Measurements from ENCODE around the gene WWOX. TPM values are rescaled to one million over a fixed set of nuclear protein-coding genes. Genes with fewer than 3 reads are reported as not detected.

Gene WWOX
- total RNA-seq, 1 donor from 2014 or later = 15.8 TPM

DNA sequence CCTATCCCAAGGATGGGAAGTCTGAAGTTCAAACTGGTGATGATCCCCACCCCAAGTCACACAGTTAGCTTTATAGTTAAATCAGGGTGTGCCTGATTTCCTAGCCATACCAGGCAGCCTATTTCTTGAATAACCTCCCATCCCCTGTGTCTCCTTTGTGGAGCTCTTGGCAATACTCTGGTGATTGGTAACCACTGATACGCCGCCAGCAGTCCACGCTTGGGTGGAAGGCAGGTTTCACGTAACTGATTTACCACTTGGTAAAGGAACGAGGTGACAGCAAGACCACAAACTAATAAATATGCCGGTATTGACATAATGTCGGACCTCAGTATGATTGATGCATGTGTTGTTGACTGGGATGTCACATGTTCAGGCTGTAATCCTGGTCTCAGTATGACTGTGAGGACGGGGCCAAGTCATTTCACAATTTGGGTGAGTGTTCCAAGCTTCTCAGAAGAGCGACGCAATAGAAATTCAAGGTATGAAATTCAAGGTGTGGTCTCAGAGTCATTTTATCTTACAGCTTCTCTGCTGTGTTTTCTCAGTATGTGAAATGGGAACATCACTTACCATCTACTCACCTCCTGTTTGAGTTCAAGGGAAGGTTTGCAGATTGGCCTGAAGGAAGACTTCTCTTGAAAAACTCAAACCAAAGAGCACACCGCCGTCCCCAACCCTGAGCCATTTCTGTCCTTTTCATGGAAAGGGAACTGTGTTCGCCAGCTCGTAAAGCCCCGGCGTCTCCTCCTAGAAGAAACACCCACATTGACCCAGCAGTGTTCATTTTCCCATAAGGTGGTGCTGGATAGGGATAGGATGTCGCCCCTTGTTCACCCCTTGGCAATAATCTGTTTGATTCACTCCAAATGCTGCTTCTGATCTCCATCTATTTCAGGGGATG, 678.9 kb downstream of the WWOX start:
- no peak for DNase-seq (ENCODE audit: low spot score)

GRCh38 chr16:78780808-78781207, 681.4 kb downstream of the WWOX start:
- DNase-seq (ENCODE audit: low spot score) = no peak

DNA sequence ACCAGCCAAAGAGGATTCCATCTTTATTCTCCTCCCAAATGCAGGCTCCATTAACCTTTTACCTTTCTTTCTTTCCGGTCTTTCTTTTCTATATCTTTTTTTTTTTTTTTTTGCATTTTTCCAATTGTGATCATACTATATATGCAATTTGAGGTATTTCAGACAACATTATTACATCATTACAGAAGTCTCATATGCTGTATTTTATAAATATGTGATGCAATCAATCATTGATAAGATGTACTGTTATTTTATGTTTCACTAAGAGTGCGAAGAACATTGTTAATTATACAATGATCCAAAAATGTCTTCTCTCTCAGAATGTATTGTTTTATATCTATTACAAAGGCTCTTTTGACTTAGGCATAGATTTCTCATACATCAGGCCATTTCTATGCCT, 683.1 kb downstream of the WWOX start:
- no peak for DNase-seq (ENCODE audit: low spot score)

DNA sequence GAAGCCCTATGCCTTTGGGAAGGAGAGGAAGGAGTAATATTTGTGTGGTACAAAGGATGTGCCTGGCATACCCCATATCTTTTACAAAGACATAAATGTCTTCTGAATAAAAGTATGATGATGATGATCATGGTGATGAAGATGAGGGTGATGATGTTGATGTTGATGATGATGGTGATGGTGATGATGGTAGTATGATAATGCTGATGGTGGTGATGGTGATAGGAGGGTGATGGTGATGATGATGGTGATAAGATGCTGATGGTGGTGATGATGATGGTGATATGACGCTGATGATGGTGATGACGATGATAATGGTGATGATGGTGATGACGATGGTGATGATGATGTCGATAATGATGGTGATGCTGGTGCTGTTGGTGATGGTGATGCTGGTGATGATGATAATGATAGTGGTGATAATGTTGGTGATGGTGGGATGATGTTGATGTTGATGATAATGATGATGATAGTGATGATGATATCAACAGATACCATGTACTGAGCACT, 684.2 kb downstream of the WWOX start:
- DNase-seq (ENCODE audit: low spot score) = no peak

GRCh38 chr16:78784771-78785170, 685.3 kb downstream of the WWOX start:
- DNase-seq (ENCODE audit: low spot score) = no peak

- no peak for DNase-seq (ENCODE audit: low spot score)
Observed at GRCh38 chr16:78785218-78785617, 685.8 kb downstream of the WWOX start.

DNA sequence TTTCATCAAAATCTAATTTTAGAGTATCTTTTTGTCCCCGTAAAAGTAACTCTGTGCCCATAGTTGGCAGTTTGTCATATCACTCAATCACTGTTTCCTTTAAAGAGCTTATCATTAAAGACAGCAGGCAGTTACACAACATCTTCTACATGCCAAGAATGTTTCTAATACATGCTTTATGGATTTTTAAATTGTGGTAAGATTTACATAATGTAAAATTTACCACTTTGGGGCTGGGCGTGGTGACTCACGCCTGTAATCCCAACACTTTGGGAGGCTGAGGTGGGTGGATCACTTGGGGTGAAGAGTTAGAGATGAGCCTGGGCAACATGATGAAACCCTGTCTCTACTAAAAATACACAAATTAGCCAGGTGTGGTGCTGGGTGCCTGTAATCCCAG, 687.2 kb downstream of the WWOX start:
- DNase-seq (ENCODE audit: low spot score) = no peak

DNA sequence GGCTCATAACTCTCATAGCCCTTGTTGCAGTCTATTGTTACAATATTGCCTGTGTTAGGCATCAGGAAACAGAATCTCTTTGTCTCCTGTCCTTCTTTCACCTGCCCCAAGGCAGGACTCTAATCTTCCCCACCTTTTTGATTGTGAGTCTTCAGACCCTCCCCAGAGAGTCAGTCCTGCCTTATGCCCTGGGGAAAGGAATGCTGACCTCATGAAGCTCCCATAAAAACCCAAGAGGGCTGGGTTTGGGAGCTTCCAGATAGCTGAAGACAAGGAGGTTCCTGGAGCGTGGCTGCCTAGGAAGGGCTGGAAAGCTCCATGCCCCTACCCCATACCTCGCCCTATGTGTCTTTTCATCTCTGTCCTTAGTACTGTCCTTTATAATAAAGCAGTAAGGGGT, 688.8 kb downstream of the WWOX start:
- DNase-seq (ENCODE audit: low spot score) = no peak

DNA sequence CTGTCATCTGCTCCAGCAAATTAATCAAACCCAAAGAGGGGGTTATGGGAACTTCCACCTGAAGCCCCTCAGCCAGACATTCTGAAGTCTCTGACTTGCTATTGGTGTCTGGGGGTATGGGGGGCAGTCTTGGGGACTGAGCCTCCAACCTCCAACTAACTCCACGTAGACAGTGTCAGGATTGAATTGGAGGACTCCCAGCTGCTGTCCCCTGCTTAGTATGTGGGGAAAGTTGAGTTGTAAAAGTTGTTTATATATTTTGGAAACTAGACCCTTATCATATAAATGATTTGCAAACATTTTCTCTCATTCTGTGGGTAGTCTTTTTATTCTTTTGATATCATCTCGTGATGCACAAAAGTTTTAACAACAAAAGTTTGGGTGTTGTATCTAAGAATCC, 689.2 kb downstream of the WWOX start:
- no peak for DNase-seq (ENCODE audit: low spot score)

- no peak for DNase-seq (ENCODE audit: low spot score)
Observed at GRCh38 chr16:78789561-78789960, 690.1 kb downstream of the WWOX start.

- DNase-seq (ENCODE audit: low spot score) = no peak
Observed at GRCh38 chr16:78791011-78791410, 691.6 kb downstream of the WWOX start.

- DNase-seq (ENCODE audit: low spot score) = no peak
Observed at GRCh38 chr16:78791926-78792325, 692.5 kb downstream of the WWOX start.

GRCh38 chr16:78792952-78793351, 693.5 kb downstream of the WWOX start:
- DNase-seq (ENCODE audit: low spot score) = no peak

GRCh38 chr16:78794581-78795250, 695.3 kb downstream of the WWOX start:
- no peak for DNase-seq (ENCODE audit: low spot score)

DNA sequence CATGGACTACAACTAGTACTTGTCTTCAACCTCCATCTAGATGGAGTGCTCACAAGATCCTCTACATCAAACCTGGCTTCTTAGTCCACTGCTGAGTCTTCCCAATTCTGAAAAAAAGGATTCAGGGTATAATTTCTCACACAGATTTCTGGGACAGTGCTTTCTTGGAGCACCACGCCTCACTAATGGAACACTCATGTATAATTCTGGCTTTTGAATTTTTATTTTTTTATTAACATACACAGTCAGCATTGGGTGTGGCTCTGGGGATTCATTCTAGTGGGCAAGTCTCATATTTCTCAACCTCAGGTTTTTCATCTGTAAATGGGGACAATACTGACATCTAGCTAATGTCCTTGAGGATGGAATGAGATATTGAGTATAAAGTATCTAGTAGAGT, 696.0 kb downstream of the WWOX start:
- no peak for DNase-seq (ENCODE audit: low spot score)

DNA sequence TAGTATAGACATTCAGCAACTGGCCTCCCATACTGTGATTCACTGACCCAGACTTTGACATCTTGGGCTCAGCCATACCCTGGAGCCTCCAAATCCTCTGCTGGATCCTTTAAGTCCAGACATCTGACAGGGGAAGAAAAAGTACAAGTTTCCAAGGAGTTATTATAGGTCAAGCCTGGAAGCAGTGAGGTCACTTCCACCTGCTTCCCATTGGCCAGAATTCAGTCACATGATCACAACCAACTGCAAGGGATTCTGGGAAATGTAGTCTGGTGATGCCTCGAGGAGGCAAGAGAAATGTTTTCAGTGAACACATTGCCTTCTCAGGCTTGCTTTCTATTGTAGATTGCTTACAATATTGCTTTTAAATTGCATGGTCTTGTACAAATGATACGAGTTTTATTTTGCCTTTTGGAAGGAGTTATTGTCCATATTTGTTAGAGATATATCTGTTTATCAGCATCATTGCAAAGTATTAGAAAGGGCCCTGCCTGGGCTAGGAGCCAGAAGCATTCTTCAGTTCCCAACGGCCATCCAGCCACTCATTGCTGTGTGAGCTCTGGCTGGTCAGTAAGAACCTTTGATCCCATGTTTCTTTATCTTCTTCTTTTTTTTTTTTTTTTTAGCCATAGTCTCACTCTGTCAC, 696.9 kb downstream of the WWOX start:
- no peak for DNase-seq (ENCODE audit: low spot score)

DNA sequence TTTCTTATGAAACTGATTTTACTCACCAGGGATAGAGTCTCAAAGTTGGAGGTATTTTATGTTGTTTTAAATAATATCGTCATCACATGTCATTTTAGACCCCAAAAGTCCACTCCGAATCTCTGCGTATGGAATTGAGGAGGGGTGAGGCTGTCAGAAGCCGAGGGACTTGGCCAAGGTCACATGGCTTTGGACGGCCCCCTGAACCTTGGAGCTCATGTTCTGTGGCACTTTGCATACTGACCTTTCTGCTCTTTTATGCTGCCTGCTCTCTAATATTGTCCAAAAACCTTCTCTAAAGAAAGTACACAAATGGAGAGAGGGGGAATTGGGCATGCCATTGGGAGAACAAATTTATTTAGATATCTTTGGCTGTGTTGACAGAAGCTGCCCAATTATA, 700.0 kb downstream of the WWOX start:
- no peak for DNase-seq (ENCODE audit: low spot score)

- no peak for DNase-seq (ENCODE audit: low spot score)
Observed at GRCh38 chr16:78800523-78800922, 701.1 kb downstream of the WWOX start.

GRCh38 chr16:78804058-78804735, 704.7 kb downstream of the WWOX start:
- no peak for DNase-seq (ENCODE audit: low spot score)

DNA sequence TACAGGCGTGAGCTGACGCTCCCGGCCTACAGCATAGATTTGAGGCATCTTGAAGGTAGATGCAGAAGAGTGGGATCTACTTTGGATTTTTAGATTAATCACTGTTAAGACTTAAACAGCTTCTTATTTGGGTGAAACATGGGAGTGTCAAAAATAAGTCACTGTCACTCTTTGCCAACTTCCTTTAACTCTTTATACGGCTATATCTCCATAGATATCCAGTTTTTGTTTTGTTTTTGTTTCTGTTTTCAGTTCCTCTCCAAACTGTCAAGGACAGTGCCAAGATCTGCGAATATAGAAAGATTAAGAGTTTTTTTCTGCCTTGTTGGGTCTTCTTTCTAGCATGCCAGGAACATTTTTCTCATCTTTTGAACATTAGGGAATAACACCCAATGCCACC, 706.1 kb downstream of the WWOX start:
- DNase-seq (ENCODE audit: low spot score) = no peak

DNA sequence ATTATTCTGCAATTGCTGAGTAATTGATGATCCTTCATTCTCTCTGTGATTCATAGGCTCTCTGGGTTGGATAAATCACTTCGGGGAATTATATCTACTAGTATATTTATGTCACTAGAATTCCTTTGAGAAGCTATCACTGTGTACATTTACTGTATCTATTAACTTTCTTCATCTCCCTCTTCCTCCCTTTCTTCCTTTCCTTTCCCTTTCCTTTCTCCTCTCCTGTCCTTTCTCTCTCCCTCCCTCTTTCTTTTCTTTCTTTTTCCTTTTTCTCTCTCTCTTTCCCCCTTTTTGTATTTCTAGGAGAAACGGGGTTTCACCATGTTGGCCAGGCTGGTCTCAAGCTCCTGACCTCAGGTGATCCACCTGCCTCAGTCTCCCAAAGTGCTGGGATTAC, 711.8 kb downstream of the WWOX start:
- DNase-seq (ENCODE audit: low spot score) = no peak

Measured in mesenteric fat pad (tissue), 1 donor.